Urothelium cell line (cell line): ENCODE measurements around the gene ARHGAP22.
A peak's percentile ranks its signal among the peaks of the same experiment; 100 is the strongest.

Source experiments
- DNase-seq: peaks from one replicate; pipeline ENCODE4 v3.0.0; 2011; ENCODE audit warnings: low spot score, mixed read lengths
- FAIRE-seq: peaks from 2 replicates; lab custom pipeline; 2011; peaks lifted over from hg19 to GRCh38; lab: Jason Lieb, UNC

Gene ARHGAP22

GRCh38 chr10:48406658-48407057 is 198.2 kb downstream of the ARHGAP22 start:
- FAIRE-seq (no peak), DNase-seq (no peak)

GRCh38 chr10:48406204-48406603 is 198.7 kb downstream of the ARHGAP22 start:
- no peak for FAIRE-seq
- DNase-seq, result peak; percentile 40

GRCh38 chr10:48404646-48405045 is 200.2 kb downstream of the ARHGAP22 start:
- DNase-seq (no peak), FAIRE-seq (no peak)

- DNase-seq (no peak), FAIRE-seq (no peak)
Observed at GRCh38 chr10:48400850-48401220, 204.0 kb downstream of the ARHGAP22 start.

GRCh38 chr10:48400129-48400849 is 204.6 kb downstream of the ARHGAP22 start:
- no peak for FAIRE-seq

GRCh38 chr10:48399551-48399950 is 205.3 kb downstream of the ARHGAP22 start:
- DNase-seq, result no peak
- FAIRE-seq, result no peak

More at GRCh38 chr10:48400129-48400849, 204.6 kb downstream of the ARHGAP22 start:
- no peak for DNase-seq

GRCh38 chr10:48399056-48399541 is 205.8 kb downstream of the ARHGAP22 start:
- no peak for DNase-seq
- no peak for FAIRE-seq

- FAIRE-seq, result no peak
- DNase-seq, result no peak
Observed at GRCh38 chr10:48398261-48398660, 206.6 kb downstream of the ARHGAP22 start.
